PFSK-1 (cell line): ENCODE results near the gene TAF8.

ENCODE experiments used
- POLR2AphosphoS5 ChIP-seq: IDR thresholded peaks from 2 replicates; pipeline ENCODE4 v1.6.1; 2012; ENCODE audit warnings: low read depth, mild to moderate bottlenecking, control low read depth, low read length, moderate library complexity
- SIN3A ChIP-seq: IDR thresholded peaks from 2 replicates; pipeline ENCODE4 v1.6.1; 2012; ENCODE audit warnings: mild to moderate bottlenecking, low read length, moderate library complexity, borderline replicate concordance; ENCODE audit not compliant: insufficient read depth
- TAF1 ChIP-seq: IDR thresholded peaks from 2 replicates; pipeline ENCODE4 v1.6.1; 2012; ENCODE audit warnings: low read length, control low read depth, borderline replicate concordance; ENCODE audit not compliant: insufficient read depth

DNA sequence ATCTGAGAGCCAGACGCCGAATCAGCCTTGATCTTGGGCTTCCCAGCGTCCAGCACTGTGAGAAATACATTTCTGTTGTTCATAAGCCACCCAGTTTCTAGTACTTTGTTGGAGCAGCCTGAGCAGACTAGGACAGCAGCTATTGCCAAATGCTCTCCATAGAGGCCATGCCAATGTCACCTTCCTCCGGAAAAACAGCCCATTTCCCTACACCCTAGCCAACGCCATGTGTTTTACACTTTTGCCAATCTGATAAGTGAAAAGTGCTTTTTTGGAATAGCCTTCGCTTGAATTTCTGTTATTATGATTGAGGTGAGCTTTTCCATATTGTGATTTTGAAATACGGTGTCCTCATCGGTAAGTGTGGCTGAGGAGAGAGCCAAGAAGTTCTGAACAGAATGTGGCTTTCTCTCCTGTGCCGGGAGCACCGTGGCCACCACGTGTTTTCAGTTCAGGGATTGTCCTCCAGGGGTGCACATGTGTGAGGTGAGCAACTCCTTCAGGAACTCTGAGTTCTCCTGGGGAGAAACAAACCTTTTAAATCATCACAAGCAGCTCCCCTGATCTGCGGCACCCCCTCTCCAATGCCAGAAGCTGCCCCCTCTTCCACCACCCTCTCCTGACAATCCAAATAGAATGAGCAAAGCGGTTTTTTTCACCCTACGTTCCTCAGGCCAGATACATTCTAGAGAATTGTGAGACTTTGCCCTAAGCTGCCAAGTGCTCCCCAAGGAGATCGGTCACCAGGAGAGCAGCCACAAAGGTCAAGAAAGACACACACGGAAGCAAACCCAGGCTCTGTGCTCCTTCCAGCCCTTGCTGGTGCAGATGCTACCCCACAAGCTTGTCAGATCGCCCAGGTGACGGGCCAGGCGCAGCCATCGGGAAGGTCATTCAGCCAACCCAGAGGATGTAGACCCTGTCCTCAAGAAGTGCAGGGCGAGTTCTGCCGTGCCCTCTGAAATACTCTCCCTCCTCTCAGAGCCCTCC lies 36.0 kb downstream of the TAF8 start:
- TF ChIP-seq TAF1 (no peak), SIN3A (no peak), POLR2AphosphoS5 (no peak)
